ENCODE data around the gene FBXO24. TPM values are rescaled to one million over a fixed set of nuclear protein-coding genes. Genes with fewer than 3 reads are reported as not detected.
A peak's percentile ranks its signal among the peaks of the same experiment; 100 is the strongest.

The FBXO24 gene
- total RNA-seq, 1 experiment from 2014 or later: 0.78 TPM

- peak; percentile 25 for DNase-seq (ENCODE audit: low spot score)
- in situ Hi-C loops (cut with HindIII; ENCODE audit: low sequenced_read_pairs): no loop called here
These were observed 1.2 kb upstream of the FBXO24 start for GRCh38 chr7:100584683-100585510.

DNA sequence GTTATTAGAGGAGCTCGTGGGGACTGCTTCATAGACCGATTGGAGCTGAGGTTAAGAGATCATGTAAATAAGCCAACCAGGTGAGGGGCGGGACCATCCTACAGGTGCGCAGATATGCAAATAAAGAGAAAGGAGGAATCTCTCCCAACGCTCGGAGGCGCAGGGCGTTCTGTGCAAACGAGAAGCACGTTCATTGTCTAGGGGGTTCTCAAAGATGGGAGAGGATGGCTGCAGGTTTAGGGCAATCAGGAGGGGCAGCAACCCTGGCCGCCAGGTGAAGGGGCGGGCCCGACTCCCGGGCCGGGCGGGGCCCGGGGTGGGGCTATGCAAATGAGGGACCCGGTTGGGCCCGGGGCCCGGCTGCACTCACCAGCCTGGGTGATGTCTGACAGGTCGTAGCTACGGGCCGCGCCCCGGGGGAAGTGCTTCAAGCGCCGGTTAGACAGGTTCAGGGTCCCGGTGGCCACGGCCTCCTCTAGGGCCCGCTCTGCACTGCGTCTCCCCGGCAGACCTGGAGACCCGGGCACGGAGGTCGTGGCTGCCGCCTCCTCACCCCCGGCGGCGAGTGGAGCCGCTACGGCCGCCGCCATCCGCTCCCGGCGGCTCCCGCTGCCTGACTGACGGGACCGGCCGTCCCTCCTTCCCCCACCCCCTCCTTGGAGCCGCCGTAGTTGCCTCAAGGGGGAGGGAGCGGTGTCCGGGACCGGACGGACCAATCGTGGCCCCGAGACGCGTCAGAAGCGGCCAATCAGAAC, 440 bp upstream of the FBXO24 start, which contains the start of gene LRCH4:
Gene LRCH4 (minus strand): TSS at position 619 of the 755 bp plus-strand sequence. CDS start 29 bp downstream, at position 590.
- DNase-seq (ENCODE audit: low spot score): peak; percentile 66
- in situ Hi-C loops (cut with HindIII; ENCODE audit: low sequenced_read_pairs): no loop called here

DNA sequence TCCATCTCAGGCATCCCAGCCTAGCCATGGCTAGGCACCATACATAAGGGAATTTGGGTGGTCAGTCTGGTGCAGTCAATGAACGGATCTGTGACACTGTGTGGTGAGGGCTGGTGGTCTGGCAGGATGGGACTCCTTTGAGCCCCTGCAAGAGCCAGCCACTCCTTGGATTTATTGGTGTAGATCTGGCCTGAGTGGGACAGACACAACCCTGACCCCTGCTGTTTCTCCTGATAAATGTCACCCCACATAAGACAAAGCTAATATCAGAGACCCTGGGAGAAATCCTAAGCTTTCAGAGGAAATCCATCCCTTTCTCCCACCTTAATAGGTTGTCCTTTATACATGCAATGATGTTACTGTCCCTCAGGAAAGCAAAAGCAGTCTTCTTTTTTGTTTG, 2.3 kb downstream of the FBXO24 start:
- DNase-seq (ENCODE audit: low spot score): no peak
- in situ Hi-C loops (cut with HindIII; ENCODE audit: low sequenced_read_pairs): no loop called here

DNA sequence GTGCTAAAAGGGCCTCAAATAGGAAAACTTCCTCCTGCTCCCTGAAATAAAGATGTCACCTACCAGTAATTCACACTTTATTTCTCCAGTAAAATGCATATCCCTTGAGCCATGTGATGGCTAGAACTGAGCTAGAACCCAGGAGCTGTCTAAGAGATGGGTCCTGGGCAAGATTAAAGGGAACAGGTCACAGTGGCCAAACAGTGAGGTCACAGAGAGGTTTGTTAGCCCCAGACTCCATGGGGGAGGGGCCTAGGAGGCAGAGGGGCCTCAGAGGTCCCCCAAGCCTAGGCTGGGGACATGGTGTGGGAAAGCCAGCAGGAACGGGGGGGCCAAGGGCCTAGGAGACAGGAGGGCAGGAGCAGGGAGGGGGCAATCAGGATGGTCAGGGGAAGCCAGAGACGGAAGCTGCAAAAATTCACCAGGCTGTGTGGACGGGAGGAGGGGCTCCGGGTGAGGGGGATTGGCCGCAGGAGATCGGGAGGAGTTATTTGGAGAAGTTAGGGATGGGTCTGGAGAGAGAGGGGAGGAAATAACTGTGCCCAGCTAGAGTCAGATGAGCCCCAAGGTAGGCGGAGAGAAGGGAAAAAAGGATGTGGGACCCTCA, 3.3 kb downstream of the FBXO24 start:
- in situ Hi-C loops (cut with HindIII; ENCODE audit: low sequenced_read_pairs): no loop called here
- DNase-seq (ENCODE audit: low spot score): no peak

DNA sequence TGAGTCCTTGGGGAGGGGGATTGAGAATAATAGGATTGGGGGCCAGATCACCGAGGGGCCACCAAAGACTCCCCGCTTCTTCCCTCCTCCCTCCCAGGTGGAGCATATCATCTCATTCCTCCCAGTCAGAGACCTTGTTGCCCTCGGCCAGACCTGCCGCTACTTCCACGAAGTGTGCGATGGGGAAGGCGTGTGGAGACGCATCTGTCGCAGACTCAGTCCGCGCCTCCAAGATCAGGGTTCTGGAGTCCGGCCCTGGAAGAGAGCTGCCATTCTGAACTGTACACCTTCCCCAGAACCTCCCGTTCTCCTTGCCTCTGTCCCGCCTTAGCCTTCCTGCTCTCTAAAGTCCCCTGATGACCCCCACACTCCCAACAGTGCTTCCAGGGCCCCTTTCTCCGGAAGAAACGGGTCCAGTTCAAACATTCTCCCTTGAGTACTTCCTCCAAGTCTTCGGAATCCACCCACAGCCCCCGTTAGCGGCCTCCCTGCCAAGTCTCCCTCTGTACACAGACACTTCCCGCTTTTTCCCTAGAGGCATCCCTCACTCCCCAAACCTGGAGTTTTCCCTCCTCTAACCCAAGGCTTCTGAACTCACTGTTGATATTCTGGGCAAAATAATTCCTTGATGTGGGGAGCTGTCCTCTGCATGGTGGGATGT, 4.1 kb downstream of the FBXO24 start:
- in situ Hi-C loops (cut with HindIII; ENCODE audit: low sequenced_read_pairs): no loop called here
- no peak for DNase-seq (ENCODE audit: low spot score)

DNA sequence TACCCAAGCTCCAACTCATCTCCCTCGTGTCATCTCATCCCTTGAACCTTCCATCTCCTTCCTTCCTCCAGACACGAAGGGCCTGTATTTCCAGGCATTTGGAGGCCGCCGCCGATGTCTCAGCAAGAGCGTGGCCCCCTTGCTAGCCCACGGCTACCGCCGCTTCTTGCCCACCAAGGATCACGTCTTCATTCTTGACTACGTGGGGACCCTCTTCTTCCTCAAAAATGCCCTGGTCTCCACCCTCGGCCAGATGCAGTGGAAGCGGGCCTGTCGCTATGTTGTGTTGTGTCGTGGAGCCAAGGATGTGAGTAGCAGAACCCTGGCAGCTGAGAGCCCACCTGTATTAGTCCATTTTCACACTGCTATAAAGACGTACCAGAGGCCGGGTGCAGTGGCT, 5.5 kb downstream of the FBXO24 start:
- DNase-seq (ENCODE audit: low spot score): no peak
- in situ Hi-C loops (cut with HindIII; ENCODE audit: low sequenced_read_pairs): no loop called here

DNA sequence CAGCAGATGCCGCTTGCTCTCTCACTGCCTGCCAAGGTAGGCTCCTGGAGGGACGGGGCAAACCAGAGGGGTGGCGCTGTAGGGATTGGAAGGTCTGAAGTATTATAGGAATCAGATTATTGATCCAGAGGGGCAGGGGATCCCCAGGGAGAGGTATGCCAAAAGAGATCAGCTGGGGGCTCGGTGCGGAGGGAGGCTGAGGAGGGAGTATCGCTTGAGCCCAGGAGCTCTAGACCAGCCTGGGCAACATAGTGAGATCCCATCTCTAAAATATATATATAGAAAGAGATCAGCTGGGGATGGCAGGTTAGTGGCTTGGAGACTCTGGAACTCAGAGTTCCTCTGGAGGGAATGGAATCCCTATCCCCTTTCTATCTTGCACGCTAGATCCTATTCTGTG, 9.1 kb downstream of the FBXO24 start:
- DNase-seq (ENCODE audit: low spot score): no peak
- in situ Hi-C loops (cut with HindIII; ENCODE audit: low sequenced_read_pairs): no loop called here

DNA sequence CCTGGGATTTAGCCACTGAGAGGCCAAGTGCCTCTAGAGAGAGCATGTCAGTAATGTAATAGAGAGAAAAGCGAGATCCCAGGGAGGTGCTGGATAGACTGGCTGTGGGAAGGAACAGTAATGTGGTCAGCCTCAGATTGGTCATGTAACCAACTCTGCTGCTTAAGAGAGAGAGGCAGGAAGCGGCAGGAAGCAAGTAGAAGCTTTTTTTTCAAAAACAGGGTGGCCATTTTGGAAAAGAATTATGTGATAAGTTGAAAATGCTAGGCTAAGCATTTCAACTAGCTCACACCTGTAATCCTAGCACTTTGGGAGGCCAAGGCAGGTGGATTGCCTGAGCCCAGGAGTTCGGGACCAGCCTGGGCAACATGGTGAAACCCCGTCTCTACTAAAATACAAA, 12.3 kb downstream of the FBXO24 start:
- in situ Hi-C loops (cut with HindIII; ENCODE audit: low sequenced_read_pairs): no loop called here
- no peak for DNase-seq (ENCODE audit: low spot score)

DNA sequence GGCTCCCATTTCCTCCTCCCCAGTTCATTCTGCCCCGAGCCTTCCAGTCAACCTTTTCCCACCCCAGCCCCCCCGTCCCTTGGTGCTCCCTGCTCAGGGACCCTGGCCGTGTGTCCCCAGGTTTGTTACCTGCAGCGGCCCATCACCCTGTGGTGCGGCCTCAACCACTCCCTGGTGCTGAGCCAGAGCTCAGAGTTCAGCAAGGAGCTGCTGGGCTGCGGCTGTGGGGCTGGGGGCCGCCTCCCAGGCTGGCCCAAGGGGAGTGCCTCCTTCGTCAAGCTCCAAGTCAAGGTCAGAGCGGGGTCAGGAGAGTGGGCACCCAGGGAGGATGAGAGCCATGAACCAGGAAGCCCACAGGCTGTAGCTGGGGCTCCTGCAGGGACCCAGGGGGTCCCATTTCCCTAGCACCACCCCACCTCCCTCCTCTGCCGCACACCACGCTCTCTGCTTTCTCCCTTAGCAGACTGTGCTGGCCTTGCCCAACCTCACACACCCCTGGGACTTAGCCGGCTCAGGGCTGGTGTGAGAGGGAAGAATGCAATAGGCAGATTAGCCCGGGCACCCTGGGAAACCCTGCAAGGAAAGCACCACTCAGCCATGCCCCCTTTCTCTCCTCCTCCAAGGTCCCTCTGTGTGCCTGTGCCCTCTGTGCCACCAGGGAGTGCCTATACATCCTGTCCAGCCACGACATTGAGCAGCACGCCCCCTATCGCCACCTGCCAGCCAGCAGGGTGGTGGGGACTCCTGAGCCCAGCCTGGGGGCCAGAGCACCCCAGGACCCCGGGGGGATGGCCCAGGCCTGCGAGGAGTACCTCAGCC, 14.0 kb downstream of the FBXO24 start:
- no peak for DNase-seq (ENCODE audit: low spot score)
- in situ Hi-C loops (cut with HindIII; ENCODE audit: low sequenced_read_pairs): no loop called here

DNA sequence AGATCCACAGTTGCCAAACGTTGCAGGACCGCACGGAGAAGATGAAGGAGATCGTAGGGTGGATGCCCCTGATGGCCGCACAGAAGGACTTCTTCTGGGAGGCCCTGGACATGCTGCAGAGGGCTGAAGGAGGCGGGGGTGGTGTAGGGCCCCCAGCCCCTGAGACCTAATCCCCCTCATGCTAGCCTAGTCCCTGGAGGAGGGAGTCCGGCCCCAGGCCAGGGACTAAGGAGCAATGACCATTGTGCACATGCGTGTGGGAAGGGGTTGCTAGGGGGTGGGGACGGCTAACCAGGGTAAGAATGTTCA, 14.6 kb downstream of the FBXO24 start:
- in situ Hi-C loops (cut with HindIII; ENCODE audit: low sequenced_read_pairs): no loop called here

GRCh38 chr7:100602889-100603725, 17.0 kb downstream of the FBXO24 start:
- in situ Hi-C loops (cut with HindIII; ENCODE audit: low sequenced_read_pairs): no loop called here
- DNase-seq (ENCODE audit: low spot score): peak; percentile 27

More for the DNA sequence above, 14.6 kb downstream of the FBXO24 start:
- no peak for DNase-seq (ENCODE audit: low spot score)

- in situ Hi-C loops (cut with HindIII; ENCODE audit: low sequenced_read_pairs): no loop called here
- DNase-seq (ENCODE audit: low spot score): peak; percentile 47
These were observed 17.5 kb downstream of the FBXO24 start for GRCh38 chr7:100603726-100604027.

- in situ Hi-C loops (cut with HindIII; ENCODE audit: low sequenced_read_pairs): no loop called here
- peak; percentile 75 for DNase-seq (ENCODE audit: low spot score)
These were observed 18.2 kb downstream of the FBXO24 start for GRCh38 chr7:100604028-100604975.

- in situ Hi-C loops (cut with HindIII; ENCODE audit: low sequenced_read_pairs): no loop called here
- DNase-seq (ENCODE audit: low spot score): peak; percentile 24
These were observed 19.1 kb downstream of the FBXO24 start for GRCh38 chr7:100604976-100605911.

GRCh38 chr7:100606313-100606712, 20.2 kb downstream of the FBXO24 start:
- no peak for DNase-seq (ENCODE audit: low spot score)
- in situ Hi-C loops (cut with HindIII; ENCODE audit: low sequenced_read_pairs): no loop called here

DNA sequence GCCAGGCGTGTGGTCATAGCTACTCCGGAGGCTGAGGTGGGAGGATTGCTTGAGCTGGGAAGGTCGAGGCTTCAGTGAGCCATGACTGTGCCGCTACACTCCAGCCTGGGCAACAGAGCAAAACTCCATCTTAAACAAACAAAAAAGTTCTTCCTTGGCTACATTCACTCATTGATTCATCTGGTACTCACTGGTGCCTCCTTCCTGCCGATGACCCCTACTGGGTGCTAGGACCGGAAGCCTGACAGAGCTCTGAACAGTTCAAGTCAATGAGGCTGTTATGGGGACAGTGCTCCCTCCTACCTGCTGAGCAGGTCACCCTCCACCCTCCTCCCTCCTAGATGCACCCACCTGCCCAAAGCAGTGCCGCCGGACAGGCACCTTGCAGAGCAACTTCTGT, 21.0 kb downstream of the FBXO24 start:
- DNase-seq (ENCODE audit: low spot score): no peak
- in situ Hi-C loops (cut with HindIII; ENCODE audit: low sequenced_read_pairs): no loop called here
